Peyer's patch (tissue), 4 donors: ENCODE measurements around the gene EIF3L.

Experiments used
- CTCF ChIP-seq, 6 experiments: fragments of 450-650 bp in 4 of 6; fragments of 200-600 bp in 2 of 6; sonication (generic) in 1 of 6; IDR thresholded peaks; one replicate each; pipeline ENCODE4 v1.5.1; 2017 to 2019; ENCODE audit warnings: antibody characterized with exemption in 6 of 6, mild to moderate bottlenecking in 3 of 6, moderate library complexity in 1 of 6
- POLR2A ChIP-seq, 2 donors: fragments of 450-650 bp; IDR thresholded peaks; one replicate each; pipeline ENCODE4 v1.5.1; 2017; ENCODE audit warnings: antibody characterized with exemption in 2 of 2, mild to moderate bottlenecking in 2 of 2, moderate library complexity in 2 of 2

GRCh38 chr22:37805810-37806277 lies 43.4 kb upstream of the EIF3L start:
- no peak for TF ChIP-seq CTCF (IDR thresholded peaks at IDR 0.05)
- no peak for TF ChIP-seq POLR2A (IDR thresholded peaks at IDR 0.05)
